ENCODE data around the gene C2orf69. TPM values are rescaled to one million over a fixed set of nuclear protein-coding genes. Genes with fewer than 3 reads are reported as not detected.
"Not testable (repeated sequence)": the region's sequence is repeated elsewhere in the genome, so short reads cannot be mapped to it uniquely, and the experiment has no call there.

C2orf69 gene
- total RNA-seq, 2 donors from 2014 or later = 8.0 to 9.5 TPM

- no peaks in the 10 kb centered on the region for H3K27me3 ChIP-seq
- peaks cover 0 to 10% of the 10 kb centered on the region in 2 donors for H3K4me1 ChIP-seq
- H3K4me3 ChIP-seq = no peak overlapping the region
- no peaks in the 10 kb centered on the region for H3K36me3 ChIP-seq
- H3K9me3 ChIP-seq = no peaks in the 10 kb centered on the region
- H3K27ac ChIP-seq = no peak overlapping the region
- TF ChIP-seq, protein P1, sequence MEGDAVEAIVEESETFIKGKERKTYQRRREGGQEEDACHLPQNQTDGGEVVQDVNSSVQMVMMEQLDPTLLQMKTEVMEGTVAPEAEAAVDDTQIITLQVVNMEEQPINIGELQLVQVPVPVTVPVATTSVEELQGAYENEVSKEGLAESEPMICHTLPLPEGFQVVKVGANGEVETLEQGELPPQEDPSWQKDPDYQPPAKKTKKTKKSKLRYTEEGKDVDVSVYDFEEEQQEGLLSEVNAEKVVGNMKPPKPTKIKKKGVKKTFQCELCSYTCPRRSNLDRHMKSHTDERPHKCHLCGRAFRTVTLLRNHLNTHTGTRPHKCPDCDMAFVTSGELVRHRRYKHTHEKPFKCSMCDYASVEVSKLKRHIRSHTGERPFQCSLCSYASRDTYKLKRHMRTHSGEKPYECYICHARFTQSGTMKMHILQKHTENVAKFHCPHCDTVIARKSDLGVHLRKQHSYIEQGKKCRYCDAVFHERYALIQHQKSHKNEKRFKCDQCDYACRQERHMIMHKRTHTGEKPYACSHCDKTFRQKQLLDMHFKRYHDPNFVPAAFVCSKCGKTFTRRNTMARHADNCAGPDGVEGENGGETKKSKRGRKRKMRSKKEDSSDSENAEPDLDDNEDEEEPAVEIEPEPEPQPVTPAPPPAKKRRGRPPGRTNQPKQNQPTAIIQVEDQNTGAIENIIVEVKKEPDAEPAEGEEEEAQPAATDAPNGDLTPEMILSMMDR (IDR thresholded peaks at IDR 0.05) = no peak
- no peak for DNase-seq (ENCODE audit: low spot score)
These were observed 3.9 kb upstream of the C2orf69 start for GRCh38 chr2:199907008-199907714.

- no peak for DNase-seq (ENCODE audit: low spot score)
- peak overlapping the region; percentile 98 to 99 for H3K27ac ChIP-seq
These were observed 598 bp upstream of the C2orf69 start for GRCh38 chr2:199910338-199911051.

GRCh38 chr2:199911877-199912161, 726 bp downstream of the C2orf69 start:
- Histone ChIP-seq H3K27me3 (no peaks in the 10 kb centered on the region), H3K4me1 (peaks cover 0 to 26% of the 10 kb centered on the region in 2 donors), H3K9me3 (no peaks in the 10 kb centered on the region), H3K4me3 (peak overlapping the region; percentile 92 to 96), H3K27ac (peak overlapping the region; percentile 98 to 99), H3K36me3 (peaks cover 3% of the 10 kb centered on the region)
- no peak for DNase-seq (ENCODE audit: low spot score)
- TF ChIP-seq, protein P1 (IDR thresholded peaks at IDR 0.05) = no peak

More at GRCh38 chr2:199910338-199911051, 598 bp upstream of the C2orf69 start:
- H3K9me3 ChIP-seq = no peaks in the 10 kb centered on the region
- H3K4me3 ChIP-seq = peak overlapping the region; percentile 92 to 96
- H3K27me3 ChIP-seq = no peaks in the 10 kb centered on the region
- H3K4me1 ChIP-seq = peaks cover 0 to 26% of the 10 kb centered on the region in 2 donors
- H3K36me3 ChIP-seq = no peaks in the 10 kb centered on the region
- TF ChIP-seq, protein P1 (IDR thresholded peaks at IDR 0.05) = no peak

GRCh38 chr2:199912553-199913114, 1.5 kb downstream of the C2orf69 start:
- not testable (repeated sequence) for H3K36me3 ChIP-seq; H3K9me3 ChIP-seq; DNase-seq (ENCODE audit: low spot score); H3K27me3 ChIP-seq
- peak overlapping the region in 1 of 2 donors; percentile 99 for H3K27ac ChIP-seq
- peak overlapping the region in 1 of 2 donors; percentile 96 for H3K4me3 ChIP-seq
- H3K4me1 ChIP-seq = peaks cover 0 to 26% of the 10 kb centered on the region in 2 donors

DNA sequence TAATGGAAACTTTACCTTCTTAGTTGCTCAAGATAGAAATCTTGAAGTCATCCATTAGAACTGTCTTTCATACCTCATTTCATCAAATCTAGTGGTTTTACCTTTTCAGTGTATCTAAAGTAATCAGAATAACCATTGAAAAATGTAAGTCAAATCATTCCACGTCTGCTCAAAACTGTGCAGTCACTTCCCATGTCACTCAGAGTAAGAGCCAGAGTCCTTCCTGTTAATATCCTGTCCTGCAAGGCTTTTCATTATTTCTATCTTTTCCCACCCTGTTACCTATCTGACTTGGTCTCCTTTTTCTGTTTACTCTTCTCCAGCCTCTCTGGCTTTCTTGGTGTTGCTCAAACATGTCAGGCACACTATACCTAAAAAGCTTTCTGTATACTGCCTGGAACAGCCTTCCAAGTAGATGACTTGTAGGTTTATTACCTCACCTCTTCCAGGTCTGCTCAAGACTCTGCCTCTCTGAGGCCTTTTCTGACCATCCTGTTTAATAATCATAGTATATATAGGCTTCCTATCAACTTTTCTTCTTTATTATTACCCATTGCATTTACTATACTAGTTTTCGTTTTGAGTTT, 3.4 kb downstream of the C2orf69 start:
- Histone ChIP-seq H3K27ac (no peak overlapping the region), H3K36me3 (peaks cover 21% of the 10 kb centered on the region), H3K27me3 (no peaks in the 10 kb centered on the region), H3K4me3 (no peak overlapping the region), H3K9me3 (no peaks in the 10 kb centered on the region), H3K4me1 (peaks cover 0 to 26% of the 10 kb centered on the region in 2 donors)
- no peak for DNase-seq (ENCODE audit: low spot score)
- TF ChIP-seq, protein P1 (IDR thresholded peaks at IDR 0.05) = no peak

GRCh38 chr2:199916980-199917379, 5.9 kb downstream of the C2orf69 start:
- Histone ChIP-seq H3K27me3 (no peaks in the 10 kb centered on the region), H3K4me3 (no peak overlapping the region), H3K4me1 (peaks cover 0 to 18% of the 10 kb centered on the region in 2 donors), H3K9me3 (no peaks in the 10 kb centered on the region), H3K27ac (no peak overlapping the region), H3K36me3 (peaks cover 22% of the 10 kb centered on the region)
- TF ChIP-seq, protein P1 (IDR thresholded peaks at IDR 0.05) = no peak
- no peak for DNase-seq (ENCODE audit: low spot score)
